Renal cortical epithelial cell (primary cell): Measurements from ENCODE around the gene ACAP1. TPM values are rescaled to one million over a fixed set of nuclear protein-coding genes. Genes with fewer than 3 reads are reported as not detected.

Experiments
- DNase-seq: peaks from one replicate; pipeline ENCODE4 v3.0.0-alpha.2; 2011; ENCODE audit warnings: low read depth
- total RNA-seq: library from RNA; depleted of rRNA; stranded (reverse); fragments of >200 nt; gene quantifications from 2 replicates; pipeline ENCODE4 v1.2.3, GENCODE V29; 2014

ACAP1 gene
- total RNA-seq, 1 donor from 2014 or later = 0.20 TPM

- no peak for DNase-seq
Observed at GRCh38 chr17:7389924-7390910, 53.9 kb downstream of the ACAP1 start.

DNA sequence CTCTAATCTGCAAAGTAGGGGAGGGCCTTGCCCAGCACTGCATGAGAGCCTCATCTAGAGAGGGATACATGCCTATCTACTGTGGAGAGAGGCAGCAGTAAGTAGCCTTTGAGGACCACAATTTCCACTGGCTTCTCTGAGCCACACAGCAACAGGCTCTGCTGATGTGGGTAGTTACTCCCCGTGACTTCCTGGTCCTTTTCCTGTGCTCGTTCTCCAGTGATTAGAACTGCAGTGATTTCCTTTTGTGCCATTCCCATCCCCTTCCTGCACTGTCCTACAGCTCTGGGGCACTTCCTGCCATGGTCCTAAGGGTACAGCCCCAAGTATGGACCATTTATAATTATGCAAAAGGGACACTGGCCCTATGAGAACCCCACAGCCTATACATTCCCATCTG, 55.0 kb downstream of the ACAP1 start:
- DNase-seq = no peak

- DNase-seq = no peak
Observed at GRCh38 chr17:7392696-7393612, 56.6 kb downstream of the ACAP1 start.

GRCh38 chr17:7393613-7394451, 57.5 kb downstream of the ACAP1 start:
- DNase-seq = no peak

GRCh38 chr17:7394452-7395191, 58.3 kb downstream of the ACAP1 start, which contains the start of gene PLSCR3:
TSS of gene PLSCR3 (minus strand) at chr17:7394525. CDS start at chr17:7394110, 415 bp downstream.
- peak; percentile 63 for DNase-seq

DNA sequence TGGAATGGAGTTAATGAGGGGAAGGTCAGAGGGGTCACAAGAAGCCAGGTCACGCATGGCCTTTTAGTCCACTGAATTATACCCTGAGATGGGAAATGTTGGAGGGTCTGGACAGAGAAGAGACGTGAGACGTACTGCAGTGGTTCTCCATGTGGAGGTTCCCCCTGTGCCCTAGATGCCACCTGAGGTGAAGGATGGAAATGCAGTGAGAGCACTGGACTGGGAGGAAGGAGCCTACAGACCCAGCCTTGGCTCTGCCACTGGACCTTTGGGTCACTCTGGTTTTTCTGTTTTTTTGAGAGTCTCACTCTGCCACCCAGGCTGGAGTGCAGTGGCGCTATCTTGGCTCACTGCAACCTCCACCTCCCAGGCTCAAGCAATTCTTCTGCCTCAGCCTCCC, 59.8 kb downstream of the ACAP1 start:
- no peak for DNase-seq

- no peak for DNase-seq
Observed at GRCh38 chr17:7398612-7399011, 62.3 kb downstream of the ACAP1 start.

Other genes with a start within 250 kb of the ACAP1 start
- not detected in 2 replicates for gene ASGR2, start 221.7 kb upstream of the ACAP1 start, total RNA-seq
- gene ASGR1, start 157.2 kb upstream of the ACAP1 start, total RNA-seq = 0.60 and 0.87 TPM in 2 replicates
- 2.1 and 22.2 TPM in 2 replicates for gene DLG4, start 116.7 kb upstream of the ACAP1 start, total RNA-seq
- 307 and 382 TPM in 2 replicates for gene ACADVL, start 116.6 kb upstream of the ACAP1 start, total RNA-seq
- 26.4 and 47.5 TPM in 2 replicates for gene DVL2, start 102.0 kb upstream of the ACAP1 start, total RNA-seq
- 41.2 and 50.7 TPM in 2 replicates for gene PHF23, start 97.1 kb upstream of the ACAP1 start, total RNA-seq
- gene GABARAP, start 94.1 kb upstream of the ACAP1 start, total RNA-seq = 137 and 148 TPM in 2 replicates
- 19.4 and 53.9 TPM in 2 replicates for gene CTDNEP1, start 84.8 kb upstream of the ACAP1 start, total RNA-seq
- gene ELP5, start 84.3 kb upstream of the ACAP1 start, total RNA-seq = 22.1 and 24.8 TPM in 2 replicates
- gene CLDN7, start 74.1 kb upstream of the ACAP1 start, total RNA-seq = 25.1 and 306 TPM in 2 replicates
- gene SLC2A4, start 54.8 kb upstream of the ACAP1 start, total RNA-seq = 0.30 and 0.35 TPM in 2 replicates
- gene YBX2, start 41.9 kb upstream of the ACAP1 start, total RNA-seq = 0.45 TPM in 1 of 2 replicates, not detected in the other
- 352 and 682 TPM in 2 replicates for gene EIF5A, start 28.9 kb upstream of the ACAP1 start, total RNA-seq
- 39.1 and 49.4 TPM in 2 replicates for gene GPS2, start 21.2 kb upstream of the ACAP1 start, total RNA-seq
- gene NEURL4, start 7.2 kb upstream of the ACAP1 start, total RNA-seq = 21.4 and 27.8 TPM in 2 replicates
- gene KCTD11, start 15.6 kb downstream of the ACAP1 start, total RNA-seq = 10.4 and 13.7 TPM in 2 replicates
- gene TMEM95, start 18.6 kb downstream of the ACAP1 start, total RNA-seq = not detected in 2 replicates
- gene TNK1, start 44.6 kb downstream of the ACAP1 start, total RNA-seq = 3.6 and 8.0 TPM in 2 replicates
- 20.0 and 71.0 TPM in 2 replicates for gene PLSCR3, start 58.0 kb downstream of the ACAP1 start, total RNA-seq
- 35.9 and 143 TPM in 2 replicates for gene TMEM256, start 67.6 kb downstream of the ACAP1 start, total RNA-seq
- 2.6 and 17.1 TPM in 2 replicates for gene NLGN2, start 71.3 kb downstream of the ACAP1 start, total RNA-seq
- gene SPEM1, start 83.8 kb downstream of the ACAP1 start, total RNA-seq = not detected in 2 replicates
- not detected in 2 replicates for gene SPEM2, start 89.1 kb downstream of the ACAP1 start, total RNA-seq
- gene SPEM3, start 92.3 kb downstream of the ACAP1 start, total RNA-seq = not detected in 2 replicates
- gene TMEM102, start 98.9 kb downstream of the ACAP1 start, total RNA-seq = 16.9 and 33.0 TPM in 2 replicates
- gene FGF11, start 103.0 kb downstream of the ACAP1 start, total RNA-seq = 3.3 and 10.7 TPM in 2 replicates
- gene CHRNB1, start 108.5 kb downstream of the ACAP1 start, total RNA-seq = 15.3 and 26.0 TPM in 2 replicates
- 14.8 and 39.2 TPM in 2 replicates for gene ZBTB4, start 143.1 kb downstream of the ACAP1 start, total RNA-seq
- not detected in 2 replicates for gene SLC35G6, start 144.9 kb downstream of the ACAP1 start, total RNA-seq
- gene POLR2A, start 147.8 kb downstream of the ACAP1 start, total RNA-seq = 57.3 and 169 TPM in 2 replicates
- 4.2 and 15.5 TPM in 2 replicates for gene TNFSF12, start 212.5 kb downstream of the ACAP1 start, total RNA-seq
- gene TNFSF13, start 222.2 kb downstream of the ACAP1 start, total RNA-seq = 22.1 and 31.9 TPM in 2 replicates
- gene SENP3, start 225.4 kb downstream of the ACAP1 start, total RNA-seq = 61.4 and 101 TPM in 2 replicates
- 4.2 and 7.6 TPM in 2 replicates for gene CD68, start 243.1 kb downstream of the ACAP1 start, total RNA-seq
- 85.9 and 150 TPM in 2 replicates for gene MPDU1, start 247.3 kb downstream of the ACAP1 start, total RNA-seq